Activated CD8-positive, alpha-beta T cell treated with anti-CD3 and anti-CD28 coated beads for 36 hours (primary cell): Measurements from ENCODE around the gene RAPGEF5. TPM values are rescaled to one million over a fixed set of nuclear protein-coding genes. Genes with fewer than 3 reads are reported as not detected.

Experiments used
- ATAC-seq: fragments of 200-7000 bp; cut with Tn5 transposase; one replicate; pipeline ENCODE4 v1.10.0; 2021; ENCODE audit warnings: mild to moderate bottlenecking, moderate library complexity
- CTCF ChIA-PET: fragments of 350-600 bp; sonication (Branson Sonifier 250); formaldehyde crosslinking; loops from one replicate; lab custom pipeline; 2021; ENCODE audit warnings: antibody characterized with exemption; lab: Charles Lee
- POLR2A ChIA-PET: fragments of 350-600 bp; sonication (Branson Sonifier 250); formaldehyde crosslinking; loops from one replicate; lab custom pipeline; 2021; ENCODE audit warnings: antibody characterized with exemption; lab: Charles Lee
- DNase-seq: peaks from one replicate; pipeline ENCODE4 v3.0.0-alpha.2; 2020
- H3K27ac Mint-ChIP-seq: one replicate; pipeline ENCODE4 v1.8.0; 2021; ENCODE audit warnings: mild to moderate bottlenecking, mixed read lengths
- H3K27me3 Mint-ChIP-seq: one replicate; pipeline ENCODE4 v1.8.0; 2021; ENCODE audit warnings: mixed read lengths
- H3K36me3 Mint-ChIP-seq: one replicate; pipeline ENCODE4 v1.8.0; 2021; ENCODE audit warnings: low read depth, mixed read lengths
- H3K4me1 Mint-ChIP-seq: one replicate; pipeline ENCODE4 v1.8.0; 2021; ENCODE audit warnings: low read depth, mixed read lengths
- H3K4me3 Mint-ChIP-seq: one replicate; pipeline ENCODE4 v1.8.0; 2021; ENCODE audit warnings: mild to moderate bottlenecking, moderate library complexity, mixed read lengths
- H3K9me3 Mint-ChIP-seq: one replicate; pipeline ENCODE4 v1.8.0; 2021; ENCODE audit warnings: mixed read lengths
- intact Hi-C: fragments of 100-400 bp; cut with micrococcal nuclease; formaldehyde crosslinking; loops from one replicate; pipeline ENCODE4 v1.10.0; 2022
- total RNA-seq, 2 experiments: library from RNA; stranded (reverse); gene quantifications; one replicate each; pipeline ENCODE4 v1.2.3, GENCODE V29; 2021
- TF ChIP-seq, protein P1 (sequence below): fragments of 200-600 bp; IDR thresholded peaks from one replicate; pipeline ENCODE4 v1.8.0; 2022; ENCODE audit warnings: antibody characterized with exemption, mild to moderate bottlenecking

RAPGEF5 gene
- total RNA-seq, 2 experiments from 2014 or later = 0.92 to 0.99 TPM

DNA sequence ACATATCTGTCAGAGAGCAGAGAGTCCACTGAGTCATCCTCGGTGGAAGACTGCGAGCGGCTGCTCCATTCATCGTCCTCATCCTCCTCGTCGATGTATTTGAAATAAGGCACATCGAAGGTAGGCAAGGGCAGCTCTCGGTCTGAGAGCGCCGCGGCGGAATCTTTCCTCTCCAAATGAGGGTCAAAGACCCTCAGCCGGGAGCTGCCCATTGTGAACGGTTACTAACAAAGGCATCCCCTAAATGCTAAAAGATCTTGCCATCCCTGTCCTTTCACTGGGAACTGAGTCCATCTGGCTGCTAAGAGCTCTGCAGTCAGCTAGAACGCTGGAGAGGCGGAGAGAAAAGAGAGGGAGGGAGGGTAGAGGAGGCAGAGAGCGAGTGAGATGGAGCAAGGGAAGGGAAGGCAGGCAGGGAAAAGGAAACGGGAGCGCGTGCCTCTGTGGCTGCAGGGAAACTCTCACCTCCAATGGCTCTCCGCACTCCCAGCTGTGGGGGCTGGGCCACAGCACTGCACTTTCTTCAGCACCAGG is 163.4 kb downstream of the RAPGEF5 start:
- POLR2A ChIA-PET = no interaction called here
- CTCF ChIA-PET = no interaction called here
- DNase-seq = no peak
- ATAC-seq = no peak
- Mint-ChIP-seq H3K9me3 (no peaks in the 10 kb centered on the region), H3K4me3 (no peak overlapping the region), H3K27ac (no peak overlapping the region), H3K36me3 (no peaks in the 10 kb centered on the region), H3K4me1 (no peaks in the 10 kb centered on the region), H3K27me3 (no peaks in the 10 kb centered on the region)
- intact Hi-C loops = no loop called here
- TF ChIP-seq, protein P1, sequence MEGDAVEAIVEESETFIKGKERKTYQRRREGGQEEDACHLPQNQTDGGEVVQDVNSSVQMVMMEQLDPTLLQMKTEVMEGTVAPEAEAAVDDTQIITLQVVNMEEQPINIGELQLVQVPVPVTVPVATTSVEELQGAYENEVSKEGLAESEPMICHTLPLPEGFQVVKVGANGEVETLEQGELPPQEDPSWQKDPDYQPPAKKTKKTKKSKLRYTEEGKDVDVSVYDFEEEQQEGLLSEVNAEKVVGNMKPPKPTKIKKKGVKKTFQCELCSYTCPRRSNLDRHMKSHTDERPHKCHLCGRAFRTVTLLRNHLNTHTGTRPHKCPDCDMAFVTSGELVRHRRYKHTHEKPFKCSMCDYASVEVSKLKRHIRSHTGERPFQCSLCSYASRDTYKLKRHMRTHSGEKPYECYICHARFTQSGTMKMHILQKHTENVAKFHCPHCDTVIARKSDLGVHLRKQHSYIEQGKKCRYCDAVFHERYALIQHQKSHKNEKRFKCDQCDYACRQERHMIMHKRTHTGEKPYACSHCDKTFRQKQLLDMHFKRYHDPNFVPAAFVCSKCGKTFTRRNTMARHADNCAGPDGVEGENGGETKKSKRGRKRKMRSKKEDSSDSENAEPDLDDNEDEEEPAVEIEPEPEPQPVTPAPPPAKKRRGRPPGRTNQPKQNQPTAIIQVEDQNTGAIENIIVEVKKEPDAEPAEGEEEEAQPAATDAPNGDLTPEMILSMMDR = no peak

DNA sequence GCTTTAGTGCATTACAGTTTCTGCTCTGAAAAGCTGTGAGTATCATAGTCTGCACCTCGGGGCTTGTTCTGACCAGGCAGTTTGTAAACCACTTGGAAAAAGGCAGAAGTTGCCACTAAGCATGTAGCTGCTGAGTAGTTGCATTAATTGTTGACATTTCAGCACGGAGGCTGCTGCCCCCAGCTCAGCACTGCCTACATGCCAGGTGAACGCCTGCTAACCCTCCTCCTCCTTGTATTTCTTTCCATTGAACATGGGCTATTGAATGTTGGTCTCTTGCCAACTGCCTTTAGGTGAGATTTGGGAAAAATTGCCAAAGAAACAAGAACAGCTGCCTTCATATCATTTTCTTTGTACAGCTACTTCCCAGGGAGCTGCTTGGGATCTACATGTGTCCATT is 164.2 kb downstream of the RAPGEF5 start:
- TF ChIP-seq, protein P1 = no peak
- POLR2A ChIA-PET = no interaction called here
- Mint-ChIP-seq H3K36me3 (no peaks in the 10 kb centered on the region), H3K27ac (no peak overlapping the region), H3K9me3 (no peaks in the 10 kb centered on the region), H3K4me1 (no peaks in the 10 kb centered on the region), H3K4me3 (no peak overlapping the region), H3K27me3 (no peaks in the 10 kb centered on the region)
- CTCF ChIA-PET = no interaction called here
- DNase-seq (no peak), ATAC-seq (no peak)
- intact Hi-C loops = no loop called here

DNA sequence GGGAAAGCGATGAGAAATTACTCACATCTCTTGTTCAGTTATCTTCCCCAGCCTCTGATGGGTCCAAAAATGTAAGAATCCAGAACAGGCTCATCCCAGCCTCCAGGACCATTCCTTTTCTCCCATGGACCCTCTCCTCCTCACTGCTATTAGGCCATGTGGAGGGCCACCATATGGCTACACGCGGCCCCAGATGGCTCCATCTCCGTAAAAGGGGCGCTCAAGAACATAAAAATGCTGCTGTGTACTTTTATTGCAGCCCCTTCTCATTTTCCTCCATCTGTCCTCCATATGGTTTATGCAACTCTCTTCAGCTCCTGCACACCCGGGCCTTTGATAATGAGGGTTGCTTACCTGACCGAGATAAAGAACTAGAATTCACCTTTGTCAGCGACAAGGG is 166.2 kb downstream of the RAPGEF5 start:
- no peak for DNase-seq
- Mint-ChIP-seq H3K9me3 (no peaks in the 10 kb centered on the region), H3K27ac (no peak overlapping the region), H3K4me3 (no peak overlapping the region), H3K36me3 (no peaks in the 10 kb centered on the region), H3K4me1 (no peaks in the 10 kb centered on the region), H3K27me3 (no peaks in the 10 kb centered on the region)
- ATAC-seq = no peak
- CTCF ChIA-PET = no interaction called here
- intact Hi-C loops = no loop called here
- POLR2A ChIA-PET = no interaction called here
- TF ChIP-seq, protein P1 = no peak

DNA sequence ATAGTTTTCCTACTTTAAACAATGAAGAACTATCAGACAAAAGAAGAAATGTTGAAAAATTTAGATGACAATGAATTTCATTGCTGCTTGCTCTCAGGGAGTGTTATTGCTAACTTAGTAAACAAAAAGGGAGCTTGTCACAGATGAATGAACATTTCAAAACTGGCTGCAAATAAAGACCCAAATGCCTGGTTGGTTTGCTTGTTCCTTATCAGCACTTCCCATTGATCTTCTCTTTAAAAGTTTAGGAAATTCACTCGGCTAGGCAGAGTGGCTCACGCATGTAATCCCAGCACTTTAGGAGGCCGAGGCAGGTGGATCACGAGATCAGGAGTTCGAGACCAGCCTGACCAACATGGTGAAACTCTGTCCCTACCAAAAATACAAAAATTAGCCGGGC is 167.2 kb downstream of the RAPGEF5 start:
- Mint-ChIP-seq H3K27me3 (no peaks in the 10 kb centered on the region), H3K9me3 (no peaks in the 10 kb centered on the region), H3K27ac (no peak overlapping the region), H3K4me1 (no peaks in the 10 kb centered on the region), H3K36me3 (no peaks in the 10 kb centered on the region), H3K4me3 (no peak overlapping the region)
- ChIA-PET CTCF (interaction anchor here (1.2 kb wide), 1 partner anchor 80 kb away, joined by 5 read pairs; no protein-coding TSS in a partner anchor), POLR2A (no interaction called here)
- no peak for DNase-seq
- intact Hi-C loops = no loop called here
- TF ChIP-seq, protein P1 = no peak
- ATAC-seq = no peak

DNA sequence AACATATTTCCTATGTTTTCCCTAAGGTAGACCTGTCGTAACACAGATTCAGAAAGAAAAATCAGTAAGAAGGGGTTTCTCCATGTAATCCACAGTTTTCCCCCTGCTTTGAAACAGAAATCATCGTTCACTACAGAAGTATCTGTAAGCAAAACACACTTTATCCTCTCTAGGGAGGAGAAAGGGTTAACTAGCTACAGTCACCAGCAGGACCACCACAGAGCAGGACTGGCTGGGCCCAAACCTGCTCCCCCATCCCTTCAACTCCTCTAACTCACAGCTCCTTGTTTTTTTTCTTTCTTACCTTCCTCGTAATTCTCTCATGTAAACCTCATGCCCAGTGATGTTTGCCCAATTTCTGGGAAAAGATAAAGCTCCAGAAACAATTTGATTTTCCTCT is 167.7 kb downstream of the RAPGEF5 start:
- POLR2A ChIA-PET = no interaction called here
- CTCF ChIA-PET = interaction anchor here (1.2 kb wide), 1 partner anchor 79 kb away, joined by 5 read pairs; no protein-coding TSS in a partner anchor
- no peak overlapping the region for H3K27ac Mint-ChIP-seq
- H3K27me3 Mint-ChIP-seq = peaks cover 3% of the 10 kb centered on the region
- H3K9me3 Mint-ChIP-seq = no peaks in the 10 kb centered on the region
- no peak for ATAC-seq
- TF ChIP-seq, protein P1 = no peak
- no peak overlapping the region for H3K4me3 Mint-ChIP-seq
- no peak for DNase-seq
- intact Hi-C loops = no loop called here
- H3K4me1 Mint-ChIP-seq = no peaks in the 10 kb centered on the region
- no peaks in the 10 kb centered on the region for H3K36me3 Mint-ChIP-seq
